IPS-15b (cell line): ENCODE data around the gene ATP6V0B.

ENCODE experiments used
- H3K27me3 ChIP-seq: one replicate; pipeline ENCODE4 v1.6.1; 2013; ENCODE audit warnings: low read length; ENCODE audit not compliant: control insufficient read depth, insufficient read depth
- H3K36me3 ChIP-seq: one replicate; pipeline ENCODE4 v1.6.1; 2013; ENCODE audit warnings: low read length; ENCODE audit not compliant: control insufficient read depth, insufficient read depth
- H3K4me1 ChIP-seq: one replicate; pipeline ENCODE4 v1.6.1; 2013; ENCODE audit warnings: mild to moderate bottlenecking, low read length; ENCODE audit not compliant: control insufficient read depth, insufficient read depth
- H3K4me3 ChIP-seq: one replicate; pipeline ENCODE4 v1.5.1; 2013; ENCODE audit warnings: low read depth, low read length
- H3K9ac ChIP-seq: one replicate; pipeline ENCODE4 v1.6.1; 2013; ENCODE audit warnings: low read depth, mild to moderate bottlenecking, low read length
- H3K9me3 ChIP-seq: one replicate; pipeline ENCODE4 v1.6.1; 2013; ENCODE audit warnings: mild to moderate bottlenecking, low read length; ENCODE audit not compliant: control insufficient read depth, insufficient read depth

Gene ATP6V0B

GRCh38 chr1:44019466-44019948 is 44.7 kb downstream of the ATP6V0B start:
- no peak overlapping the region for H3K9ac ChIP-seq
- H3K36me3 ChIP-seq, result peaks cover 6% of the 10 kb centered on the region
- no peaks in the 10 kb centered on the region for H3K4me1 ChIP-seq
- no peak overlapping the region for H3K4me3 ChIP-seq
- no peaks in the 10 kb centered on the region for H3K9me3 ChIP-seq
- H3K27me3 ChIP-seq, result no peaks in the 10 kb centered on the region

- no peaks in the 10 kb centered on the region for H3K9me3 ChIP-seq
- H3K4me3 ChIP-seq, result no peak overlapping the region
- H3K9ac ChIP-seq, result no peak overlapping the region
- peaks cover 6% of the 10 kb centered on the region for H3K36me3 ChIP-seq
- no peaks in the 10 kb centered on the region for H3K4me1 ChIP-seq
- H3K27me3 ChIP-seq, result no peaks in the 10 kb centered on the region
These were observed 45.7 kb downstream of the ATP6V0B start for GRCh38 chr1:44020464-44020863.

- H3K4me1 ChIP-seq, result no peaks in the 10 kb centered on the region
- H3K9me3 ChIP-seq, result no peaks in the 10 kb centered on the region
- H3K36me3 ChIP-seq, result peaks cover 6% of the 10 kb centered on the region
These were observed 46.4 kb downstream of the ATP6V0B start for GRCh38 chr1:44021156-44021555.

GRCh38 chr1:44021581-44022321 is 47.0 kb downstream of the ATP6V0B start:
- Histone ChIP-seq H3K9me3 (no peaks in the 10 kb centered on the region), H3K4me1 (no peaks in the 10 kb centered on the region), H3K36me3 (peaks cover 6% of the 10 kb centered on the region), H3K4me3 (no peak overlapping the region), H3K9ac (no peak overlapping the region), H3K27me3 (no peaks in the 10 kb centered on the region)

More at GRCh38 chr1:44021156-44021555, 46.4 kb downstream of the ATP6V0B start:
- H3K4me3 ChIP-seq, result no peak overlapping the region
- no peaks in the 10 kb centered on the region for H3K27me3 ChIP-seq
- H3K9ac ChIP-seq, result no peak overlapping the region

- H3K4me3 ChIP-seq, result no peak overlapping the region
- peaks cover 3% of the 10 kb centered on the region for H3K4me1 ChIP-seq
- H3K9me3 ChIP-seq, result no peaks in the 10 kb centered on the region
- H3K27me3 ChIP-seq, result no peaks in the 10 kb centered on the region
- H3K9ac ChIP-seq, result no peak overlapping the region
- peaks cover 6% of the 10 kb centered on the region for H3K36me3 ChIP-seq
These were observed 49.5 kb downstream of the ATP6V0B start for GRCh38 chr1:44024031-44024902.

GRCh38 chr1:44024903-44025525 is 50.3 kb downstream of the ATP6V0B start:
- no peak overlapping the region for H3K4me3 ChIP-seq
- peaks cover 5% of the 10 kb centered on the region for H3K4me1 ChIP-seq
- no peaks in the 10 kb centered on the region for H3K9me3 ChIP-seq
- H3K9ac ChIP-seq, result no peak overlapping the region
- H3K36me3 ChIP-seq, result peaks cover 6% of the 10 kb centered on the region
- H3K27me3 ChIP-seq, result no peaks in the 10 kb centered on the region

GRCh38 chr1:44025816-44026215 is 51.1 kb downstream of the ATP6V0B start:
- Histone ChIP-seq H3K4me3 (no peak overlapping the region), H3K4me1 (peaks cover 5% of the 10 kb centered on the region), H3K9me3 (no peaks in the 10 kb centered on the region), H3K9ac (no peak overlapping the region), H3K27me3 (no peaks in the 10 kb centered on the region), H3K36me3 (peaks cover 6% of the 10 kb centered on the region)

- Histone ChIP-seq H3K9ac (no peak overlapping the region), H3K27me3 (no peaks in the 10 kb centered on the region), H3K9me3 (no peaks in the 10 kb centered on the region), H3K4me3 (no peak overlapping the region), H3K36me3 (no peaks in the 10 kb centered on the region), H3K4me1 (peaks cover 12% of the 10 kb centered on the region)
These were observed 52.6 kb downstream of the ATP6V0B start for GRCh38 chr1:44027320-44027719.
